Measurements from ENCODE around the gene PRDM2. TPM values are rescaled to one million over a fixed set of nuclear protein-coding genes. Genes with fewer than 3 reads are reported as not detected.

PRDM2 gene
- total RNA-seq, 2 experiments from 2014 or later = 48.5 to 61.0 TPM

GRCh38 chr1:13725714-13726175, 25.8 kb downstream of the PRDM2 start:
- ChIA-PET POLR2A (interaction anchor here (1.6 kb wide), 1 partner anchor 24 kb away, joined by 8 read pairs; no protein-coding TSS in a partner anchor), CTCF (interaction anchor here (0.9 to 2.4 kb wide), 5 partner anchors 9 to 61 kb away, joined by 3 to 16 read pairs (median 6); no protein-coding TSS in a partner anchor)

- ChIA-PET POLR2A (no interaction called here), CTCF (interaction anchor here (1.2 kb wide), 1 partner anchor 18 kb away, joined by 4 read pairs; no protein-coding TSS in a partner anchor)
These were observed 28.2 kb downstream of the PRDM2 start for GRCh38 chr1:13728091-13728715.

GRCh38 chr1:13730291-13730690, 30.3 kb downstream of the PRDM2 start:
- ChIA-PET CTCF (interaction anchor here (1.2 kb wide), 2 partner anchors 24 to 26 kb away, joined by 5 read pairs; no protein-coding TSS in a partner anchor), POLR2A (interaction anchor here (0.7 to 2.1 kb wide), 9 partner anchors 18 to 79 kb away, joined by 3 to 12 read pairs (median 5); no protein-coding TSS in a partner anchor)

- ChIA-PET POLR2A (interaction anchor here (0.7 to 2.1 kb wide), 9 partner anchors 17 to 78 kb away, joined by 3 to 12 read pairs (median 5); no protein-coding TSS in a partner anchor), CTCF (interaction anchor here (1.2 kb wide), 3 partner anchors 25 to 30 kb away, joined by 3 to 5 read pairs (median 5); no protein-coding TSS in a partner anchor)
These were observed 30.9 kb downstream of the PRDM2 start for GRCh38 chr1:13730751-13731482.

- ChIA-PET POLR2A (interaction anchor here (0.6 to 2.1 kb wide), 4 partner anchors 18 to 29 kb away, joined by 3 to 12 read pairs (median 3); no protein-coding TSS in a partner anchor), CTCF (interaction anchor here (1.2 kb wide), 1 partner anchor 31 kb away, joined by 3 read pairs; no protein-coding TSS in a partner anchor)
These were observed 31.9 kb downstream of the PRDM2 start for GRCh38 chr1:13731897-13732296.

GRCh38 chr1:13732971-13733667, 33.1 kb downstream of the PRDM2 start:
- ChIA-PET POLR2A (interaction anchor here (0.6 to 1.6 kb wide), 3 partner anchors 16 to 32 kb away, joined by 3 to 5 read pairs (median 4); no protein-coding TSS in a partner anchor), CTCF (interaction anchor here (0.6 kb wide), 1 partner anchor 12 kb away, joined by 3 read pairs; no protein-coding TSS in a partner anchor)

GRCh38 chr1:13733711-13734110, 33.7 kb downstream of the PRDM2 start:
- CTCF ChIA-PET = interaction anchor here (0.6 kb wide), 1 partner anchor 12 kb away, joined by 3 read pairs; no protein-coding TSS in a partner anchor
- POLR2A ChIA-PET = interaction anchor here (0.6 to 1.6 kb wide), 3 partner anchors 16 to 33 kb away, joined by 3 to 5 read pairs (median 4); no protein-coding TSS in a partner anchor

- POLR2A ChIA-PET = interaction anchor here (1.2 kb wide), 2 partner anchors 14 to 36 kb away, joined by 4 read pairs; no protein-coding TSS in a partner anchor
- CTCF ChIA-PET = interaction anchor here (1.0 to 1.7 kb wide), 2 partner anchors 12 to 17 kb away, joined by 3 to 8 read pairs; no protein-coding TSS in a partner anchor
These were observed 35.4 kb downstream of the PRDM2 start for GRCh38 chr1:13735168-13735930.

GRCh38 chr1:13737398-13737797, 37.4 kb downstream of the PRDM2 start:
- ChIA-PET CTCF (no interaction called here), POLR2A (interaction anchor here (1.2 kb wide), 1 partner anchor 12 kb away, joined by 5 read pairs; no protein-coding TSS in a partner anchor)

- ChIA-PET CTCF (no interaction called here), POLR2A (no interaction called here)
These were observed 46.4 kb downstream of the PRDM2 start for GRCh38 chr1:13746342-13746741.

GRCh38 chr1:13748610-13749505, 48.9 kb downstream of the PRDM2 start:
- CTCF ChIA-PET = no interaction called here
- POLR2A ChIA-PET = interaction anchor here (0.5 to 1.5 kb wide), 11 partner anchors 9 to 112 kb away, joined by 3 to 17 read pairs (median 5); partner anchors contain the start of gene PRDM2

- ChIA-PET POLR2A (interaction anchor here (0.5 to 1.5 kb wide), 12 partner anchors 9 to 111 kb away, joined by 3 to 17 read pairs (median 4); partner anchors contain the start of gene PRDM2), CTCF (no interaction called here)
These were observed 49.8 kb downstream of the PRDM2 start for GRCh38 chr1:13749543-13750341.

- POLR2A ChIA-PET = no interaction called here
- CTCF ChIA-PET = interaction anchor here (0.6 to 2.3 kb wide), 2 partner anchors 16 to 30 kb away, joined by 5 to 8 read pairs; no protein-coding TSS in a partner anchor
These were observed 51.5 kb downstream of the PRDM2 start for GRCh38 chr1:13751458-13751871.

- CTCF ChIA-PET = interaction anchor here (0.6 to 2.3 kb wide), 2 partner anchors 17 to 30 kb away, joined by 5 to 8 read pairs; no protein-coding TSS in a partner anchor
- POLR2A ChIA-PET = interaction anchor here (0.8 kb wide), 1 partner anchor 20 kb away, joined by 3 read pairs; no protein-coding TSS in a partner anchor
These were observed 52.0 kb downstream of the PRDM2 start for GRCh38 chr1:13751985-13752384.

GRCh38 chr1:13752852-13753251, 52.9 kb downstream of the PRDM2 start:
- POLR2A ChIA-PET = no interaction called here
- CTCF ChIA-PET = interaction anchor here (2.3 kb wide), 1 partner anchor 18 kb away, joined by 8 read pairs; no protein-coding TSS in a partner anchor
